ENCODE data around the gene DZIP3.

DNA sequence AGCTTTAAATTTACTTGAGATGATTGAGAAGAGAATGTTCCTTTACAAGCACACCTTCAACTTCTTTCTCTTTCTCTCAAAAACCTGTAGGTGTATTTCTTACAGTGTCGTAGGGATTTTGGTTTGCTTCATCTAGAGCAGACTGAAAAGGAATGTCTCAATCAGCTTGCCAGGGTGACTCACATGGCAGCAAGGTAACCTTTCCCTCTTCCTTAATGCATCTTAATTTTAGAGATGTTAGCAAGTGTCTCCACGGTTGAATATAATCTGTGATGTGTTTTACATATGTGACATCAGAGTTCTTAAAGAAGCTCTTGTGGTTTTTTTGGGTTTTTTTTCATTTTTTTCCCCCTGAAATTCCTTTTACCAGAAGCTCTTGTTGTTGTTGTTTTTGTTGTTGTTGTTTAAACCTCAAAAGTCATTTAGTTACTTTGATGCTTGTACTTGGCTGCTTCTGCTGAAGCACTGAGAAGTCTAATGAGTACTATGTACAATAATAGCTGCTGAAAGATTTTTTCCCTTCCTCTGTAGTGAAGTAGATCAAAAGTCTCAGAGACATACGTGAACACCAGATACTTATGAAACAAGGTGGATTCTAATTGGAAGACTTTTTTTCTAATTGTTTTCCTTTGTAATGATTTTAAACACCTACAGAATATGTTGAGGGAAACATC is 84.6 kb downstream of the DZIP3 start:
- no peak for TF ChIP-seq POLR2A (IDR thresholded peaks at IDR 0.05; ENCODE audit: control extremely low read depth in 1 of 2, low read depth in 2 of 2, low read length in 2 of 2)
- TF ChIP-seq, protein P1, sequence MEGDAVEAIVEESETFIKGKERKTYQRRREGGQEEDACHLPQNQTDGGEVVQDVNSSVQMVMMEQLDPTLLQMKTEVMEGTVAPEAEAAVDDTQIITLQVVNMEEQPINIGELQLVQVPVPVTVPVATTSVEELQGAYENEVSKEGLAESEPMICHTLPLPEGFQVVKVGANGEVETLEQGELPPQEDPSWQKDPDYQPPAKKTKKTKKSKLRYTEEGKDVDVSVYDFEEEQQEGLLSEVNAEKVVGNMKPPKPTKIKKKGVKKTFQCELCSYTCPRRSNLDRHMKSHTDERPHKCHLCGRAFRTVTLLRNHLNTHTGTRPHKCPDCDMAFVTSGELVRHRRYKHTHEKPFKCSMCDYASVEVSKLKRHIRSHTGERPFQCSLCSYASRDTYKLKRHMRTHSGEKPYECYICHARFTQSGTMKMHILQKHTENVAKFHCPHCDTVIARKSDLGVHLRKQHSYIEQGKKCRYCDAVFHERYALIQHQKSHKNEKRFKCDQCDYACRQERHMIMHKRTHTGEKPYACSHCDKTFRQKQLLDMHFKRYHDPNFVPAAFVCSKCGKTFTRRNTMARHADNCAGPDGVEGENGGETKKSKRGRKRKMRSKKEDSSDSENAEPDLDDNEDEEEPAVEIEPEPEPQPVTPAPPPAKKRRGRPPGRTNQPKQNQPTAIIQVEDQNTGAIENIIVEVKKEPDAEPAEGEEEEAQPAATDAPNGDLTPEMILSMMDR (IDR thresholded peaks at IDR 0.05; ENCODE audit: control extremely low read depth in 1 of 3, insufficient read depth in 1 of 3, low read depth in 1 of 3, low read length in 3 of 3) = no peak
- TF ChIP-seq EZH2 (IDR thresholded peaks at IDR 0.05; ENCODE audit: low read depth, low read length, severe bottlenecking) = no peak
- TF ChIP-seq KDM4A (IDR thresholded peaks at IDR 0.05; ENCODE audit: low read depth, low read length, severe bottlenecking) = no peak
- no peak for TF ChIP-seq SP4 (IDR thresholded peaks at IDR 0.05; ENCODE audit: low read length)

Measured in H1 (cell line).